NCI-H226 (cell line): ENCODE measurements around the gene LPCAT2.

Source experiments
- DNase-seq: peaks from one replicate; pipeline ENCODE4 v3.0.0-alpha.2; 2015

Gene LPCAT2

GRCh38 chr16:55482056-55482455 lies 26.8 kb upstream of the LPCAT2 start:
- DNase-seq, result no peak

- no peak for DNase-seq
Observed at GRCh38 chr16:55487048-55487803, 21.6 kb upstream of the LPCAT2 start.

- no peak for DNase-seq
Observed at GRCh38 chr16:55488306-55488705, 20.6 kb upstream of the LPCAT2 start.

- DNase-seq, result no peak
Observed at GRCh38 chr16:55489119-55489955, 19.5 kb upstream of the LPCAT2 start.

- no peak for DNase-seq
Observed at GRCh38 chr16:55489956-55490265, 19.0 kb upstream of the LPCAT2 start.

- no peak for DNase-seq
Observed at GRCh38 chr16:55490301-55490700, 18.6 kb upstream of the LPCAT2 start.

- DNase-seq, result no peak
Observed at GRCh38 chr16:55491691-55492090, 17.2 kb upstream of the LPCAT2 start.

- no peak for DNase-seq
Observed at GRCh38 chr16:55492756-55493380, 16.0 kb upstream of the LPCAT2 start.

GRCh38 chr16:55494994-55495421 lies 13.9 kb upstream of the LPCAT2 start:
- DNase-seq, result peak; percentile 58

- DNase-seq, result no peak
Observed at GRCh38 chr16:55495616-55496289, 13.1 kb upstream of the LPCAT2 start.

- DNase-seq, result no peak
Observed at GRCh38 chr16:55496509-55497145, 12.2 kb upstream of the LPCAT2 start.

- no peak for DNase-seq
Observed at GRCh38 chr16:55497558-55497957, 11.3 kb upstream of the LPCAT2 start.

GRCh38 chr16:55498101-55498500 lies 10.8 kb upstream of the LPCAT2 start:
- DNase-seq, result no peak

- no peak for DNase-seq
Observed at GRCh38 chr16:55499281-55499680, 9.6 kb upstream of the LPCAT2 start.

- DNase-seq, result peak; percentile 98
Observed at GRCh38 chr16:55499951-55500529, 8.8 kb upstream of the LPCAT2 start.

- no peak for DNase-seq
Observed at GRCh38 chr16:55500530-55501011, 8.3 kb upstream of the LPCAT2 start.

GRCh38 chr16:55501549-55502322 lies 7.1 kb upstream of the LPCAT2 start:
- DNase-seq, result no peak

- peak; percentile 86 for DNase-seq
Observed at GRCh38 chr16:55502801-55503366, 6.0 kb upstream of the LPCAT2 start.

- DNase-seq, result no peak
Observed at GRCh38 chr16:55503726-55504550, 4.9 kb upstream of the LPCAT2 start.
